GM19455 (cell line): ENCODE measurements around the gene MSRB3.
"Not testable (repeated sequence)": the region's sequence is repeated elsewhere in the genome, so short reads cannot be mapped to it uniquely, and the experiment has no call there.

Source experiments
- ATAC-seq: cut with Tn5 transposase; IDR thresholded peaks from one replicate; pipeline ENCODE4 v1.9.1; 2021; ENCODE audit not compliant: unreplicated experiment

Gene MSRB3

DNA sequence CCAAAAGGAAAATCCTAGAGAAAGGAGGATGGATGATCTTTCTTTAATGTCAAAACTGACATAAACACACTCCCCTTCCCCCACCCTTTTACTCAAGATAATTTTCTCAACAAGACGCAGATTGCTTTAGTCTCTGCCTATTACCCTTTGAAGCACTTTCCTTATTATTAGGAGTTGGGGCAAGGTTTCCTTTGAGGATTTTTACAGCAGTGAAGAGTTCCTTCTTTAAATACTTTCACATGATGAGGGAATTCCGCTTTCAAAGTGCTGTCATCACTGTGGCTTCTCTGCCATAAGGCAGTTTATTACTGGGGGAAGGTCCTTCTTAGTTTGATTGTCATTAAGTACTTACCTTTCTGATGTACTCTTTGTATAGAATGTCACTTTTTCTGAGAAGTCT lies 172.1 kb downstream of the MSRB3 start:
- ATAC-seq, result no peak

DNA sequence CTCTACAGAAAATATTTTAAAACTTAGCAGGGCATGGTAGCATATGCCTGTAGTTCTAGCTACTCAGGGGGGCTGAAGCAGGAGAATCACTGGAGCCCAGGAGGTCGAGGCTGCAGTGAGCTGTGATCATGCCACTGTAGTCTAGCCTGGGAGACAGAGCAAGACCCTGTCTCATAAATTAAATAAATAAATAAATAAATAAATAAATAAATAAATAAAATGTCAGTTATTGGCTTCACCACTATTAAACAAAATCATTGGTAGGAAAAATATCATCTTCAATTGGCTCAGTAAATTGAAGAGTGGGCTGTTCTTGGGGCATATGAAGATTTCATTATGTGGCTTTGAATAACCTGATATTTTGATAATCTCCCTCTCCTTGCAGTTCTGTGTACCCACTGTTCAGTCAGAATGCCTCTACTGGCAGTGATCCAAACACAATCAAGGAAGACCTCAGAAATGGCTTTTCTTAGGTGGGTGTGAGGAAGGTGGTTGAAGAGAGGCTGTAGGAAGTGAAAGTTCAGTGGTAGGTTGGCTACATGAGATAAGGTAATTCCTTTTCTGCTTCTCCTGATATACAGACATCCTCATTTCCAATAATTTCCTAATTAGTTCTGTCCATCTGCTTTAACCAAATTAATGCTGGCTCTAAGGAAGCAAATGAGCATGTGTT lies 175.8 kb downstream of the MSRB3 start:
- ATAC-seq, result no peak

DNA sequence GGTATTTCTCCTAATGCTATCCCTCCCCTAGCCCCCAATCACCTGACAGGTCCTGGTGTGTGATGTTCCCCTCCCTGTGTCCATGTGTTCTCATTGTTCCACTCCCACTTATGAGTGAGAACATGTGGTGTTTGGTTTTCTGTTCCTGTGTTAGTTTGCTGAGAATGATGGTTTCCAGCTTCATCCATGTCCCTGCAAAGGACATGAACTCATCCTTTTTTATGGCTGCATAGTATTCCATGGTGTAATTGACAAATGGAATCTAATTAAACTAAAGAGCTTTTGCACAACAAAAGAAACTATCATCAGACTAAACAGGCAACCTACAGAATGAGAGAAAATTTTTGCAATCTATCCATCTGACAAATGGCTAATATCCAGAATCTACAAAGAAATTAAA lies 178.9 kb downstream of the MSRB3 start:
- ATAC-seq, result not testable (repeated sequence)

DNA sequence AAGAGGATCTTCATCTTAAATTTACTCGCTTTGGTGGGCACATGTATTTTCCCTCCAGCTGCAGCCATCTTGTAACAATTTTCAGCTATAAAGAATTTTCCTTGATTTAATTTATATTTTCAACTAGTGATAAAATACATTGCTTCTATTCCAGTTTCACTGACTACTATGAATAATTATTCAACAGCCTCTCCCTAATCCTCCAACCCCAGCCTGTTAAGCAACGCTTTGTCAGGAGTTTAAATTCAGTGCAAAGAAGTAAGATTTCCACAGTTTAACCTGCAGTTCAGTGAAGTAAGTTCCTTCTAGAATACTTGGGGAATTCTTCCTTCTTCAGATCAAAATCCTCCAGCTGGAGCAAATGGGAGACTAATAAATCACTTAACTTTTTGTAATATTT lies 180.2 kb downstream of the MSRB3 start:
- ATAC-seq, result no peak

DNA sequence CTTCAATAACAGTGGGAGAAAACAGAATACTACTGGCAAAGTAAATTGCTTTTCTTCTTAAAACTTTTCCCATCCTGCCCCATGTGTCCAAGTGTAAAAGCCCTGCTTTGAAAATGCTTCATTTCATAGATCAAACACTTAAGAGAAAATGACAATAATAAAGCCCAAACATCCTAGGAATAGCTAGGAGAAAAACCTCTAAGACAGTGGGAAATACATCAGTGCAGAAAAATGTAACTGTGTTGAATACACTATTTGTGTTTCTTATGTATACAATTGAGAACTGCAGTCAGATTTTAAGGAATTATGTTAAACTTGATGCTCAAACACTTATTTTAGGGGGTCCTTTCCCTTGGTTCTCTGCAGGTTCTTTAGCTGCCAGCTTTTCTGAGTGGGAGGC lies 181.1 kb downstream of the MSRB3 start:
- no peak for ATAC-seq

DNA sequence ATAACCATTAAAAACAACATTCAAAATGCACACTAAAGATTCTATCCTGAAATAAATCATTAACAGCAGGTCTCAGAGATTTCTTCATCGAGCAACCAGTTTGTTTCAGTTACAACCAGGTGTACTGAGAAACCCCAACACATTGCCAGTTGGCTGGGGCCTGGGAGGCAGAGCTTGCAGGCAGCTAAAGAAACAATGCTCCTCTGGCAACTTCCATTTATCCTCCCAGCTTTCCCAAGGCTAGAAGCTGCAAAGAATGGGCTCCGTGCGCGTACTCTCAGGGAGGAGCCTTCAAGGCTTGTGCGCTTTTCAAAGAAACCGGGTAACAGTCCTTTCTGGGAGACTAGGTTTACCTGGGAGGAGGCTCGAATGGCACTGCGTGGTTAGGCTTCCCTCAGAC lies 181.6 kb downstream of the MSRB3 start:
- no peak for ATAC-seq

DNA sequence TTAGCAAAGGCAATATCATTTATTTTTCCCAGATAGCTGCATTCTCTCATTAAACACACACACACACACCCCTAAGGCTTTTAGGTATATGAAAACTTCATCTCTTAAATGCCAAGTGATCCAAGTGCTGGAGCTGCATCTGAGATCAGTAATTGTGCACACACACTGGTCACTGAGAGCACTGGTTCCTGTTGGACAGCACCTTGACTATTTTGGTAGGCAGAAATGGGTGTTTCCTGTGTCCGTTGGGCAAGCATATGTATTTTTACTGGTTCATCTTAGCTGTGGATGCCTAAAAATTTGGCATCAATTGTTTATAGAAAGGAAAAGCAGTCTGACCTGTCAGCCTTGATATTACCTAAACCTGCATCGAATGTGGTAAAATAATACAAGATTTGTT lies 182.5 kb downstream of the MSRB3 start:
- no peak for ATAC-seq

DNA sequence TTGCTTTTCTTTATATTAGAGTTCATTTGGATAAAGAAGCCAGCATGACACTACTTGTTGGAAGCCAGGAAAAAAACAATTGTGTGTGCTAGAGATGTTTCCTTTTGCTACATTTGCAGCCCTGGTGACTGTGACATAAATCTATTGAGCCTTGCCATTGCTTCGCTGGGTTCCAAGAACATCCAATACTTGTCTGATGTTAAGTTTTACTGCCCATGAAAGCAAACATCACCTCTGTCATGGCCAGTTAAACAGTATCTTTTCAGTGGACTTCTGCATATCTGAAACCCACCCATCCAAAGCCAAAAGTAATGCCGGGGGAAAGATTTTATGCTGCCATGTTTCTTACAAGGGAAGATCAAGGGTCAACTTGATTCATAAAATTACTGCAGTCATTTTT lies 184.0 kb downstream of the MSRB3 start:
- no peak for ATAC-seq

DNA sequence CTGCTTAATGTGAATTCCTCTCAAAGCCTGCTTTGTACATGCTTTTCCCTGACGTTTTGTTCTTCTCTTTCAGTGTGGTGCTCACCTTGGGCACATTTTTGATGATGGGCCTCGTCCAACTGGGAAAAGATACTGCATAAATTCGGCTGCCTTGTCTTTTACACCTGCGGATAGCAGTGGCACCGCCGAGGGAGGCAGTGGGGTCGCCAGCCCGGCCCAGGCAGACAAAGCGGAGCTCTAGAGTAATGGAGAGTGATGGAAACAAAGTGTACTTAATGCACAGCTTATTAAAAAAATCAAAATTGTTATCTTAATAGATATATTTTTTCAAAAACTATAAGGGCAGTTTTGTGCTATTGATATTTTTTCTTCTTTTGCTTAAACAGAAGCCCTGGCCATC lies 184.6 kb downstream of the MSRB3 start:
- ATAC-seq, result no peak

DNA sequence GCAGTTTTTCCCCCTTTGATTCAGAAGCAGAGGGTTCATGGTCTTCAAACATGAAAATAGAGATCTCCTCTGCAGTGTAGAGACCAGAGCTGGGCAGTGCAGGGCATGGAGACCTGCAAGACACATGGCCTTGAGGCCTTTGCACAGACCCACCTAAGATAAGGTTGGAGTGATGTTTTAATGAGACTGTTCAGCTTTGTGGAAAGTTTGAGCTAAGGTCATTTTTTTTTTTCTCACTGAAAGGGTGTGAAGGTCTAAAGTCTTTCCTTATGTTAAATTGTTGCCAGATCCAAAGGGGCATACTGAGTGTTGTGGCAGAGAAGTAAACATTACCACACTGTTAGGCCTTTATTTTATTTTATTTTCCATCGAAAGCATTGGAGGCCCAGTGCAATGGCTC lies 185.1 kb downstream of the MSRB3 start:
- no peak for ATAC-seq

DNA sequence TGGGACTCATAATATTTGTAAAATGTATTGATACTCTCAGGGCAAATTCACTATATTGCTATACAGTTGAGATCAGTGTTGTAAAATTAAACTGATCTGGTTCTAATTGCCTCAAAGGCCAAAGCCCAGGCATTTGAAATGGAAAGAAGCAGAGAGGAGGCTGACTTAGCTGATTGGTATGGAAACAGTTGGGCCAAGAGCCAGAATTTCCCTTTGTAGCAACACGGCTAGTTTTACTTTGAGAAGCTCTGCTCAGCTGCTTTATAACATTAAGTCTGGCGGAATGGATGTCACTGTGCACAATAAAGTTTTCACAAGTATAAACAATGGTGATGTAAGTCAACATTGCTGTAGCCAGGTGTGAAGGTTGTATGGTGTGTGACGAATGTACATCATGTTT lies 186.4 kb downstream of the MSRB3 start:
- ATAC-seq, result no peak

DNA sequence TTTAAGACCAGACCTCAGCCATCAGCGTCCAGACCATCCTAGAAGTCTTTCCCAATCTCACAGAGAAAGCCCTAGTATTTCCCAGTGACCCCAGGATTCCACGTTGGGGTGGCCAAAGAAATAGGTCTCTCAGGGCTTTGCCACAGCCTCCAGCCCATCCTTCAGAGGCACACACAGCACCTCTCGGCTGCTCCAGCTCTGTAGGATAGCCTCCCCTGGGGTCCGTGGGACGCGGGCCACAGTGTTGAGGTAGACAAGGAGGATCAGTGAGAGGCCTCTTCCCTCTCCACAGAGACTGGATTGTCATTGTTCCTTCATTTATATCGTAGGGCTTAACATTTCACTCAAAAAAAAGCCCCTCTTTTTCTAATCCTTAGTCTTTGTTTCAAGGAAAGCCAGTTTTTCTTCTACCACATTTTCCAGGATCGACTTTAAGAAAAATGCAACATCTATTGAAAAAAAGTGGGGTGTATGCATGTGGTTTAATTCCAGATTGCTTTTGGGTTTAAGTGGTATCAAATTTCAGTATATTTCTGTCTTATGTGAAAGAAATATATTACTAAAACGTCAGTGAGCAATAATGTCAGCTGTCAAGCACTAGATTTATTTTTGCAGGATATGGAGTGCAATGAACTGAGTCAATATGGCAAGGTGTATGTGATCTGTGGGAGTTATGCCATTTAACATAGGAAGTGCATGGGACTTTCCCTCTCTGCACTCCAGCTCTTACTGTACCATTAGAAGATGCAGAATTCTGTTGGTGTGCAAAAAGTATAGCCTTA lies 187.5 kb downstream of the MSRB3 start:
- no peak for ATAC-seq

DNA sequence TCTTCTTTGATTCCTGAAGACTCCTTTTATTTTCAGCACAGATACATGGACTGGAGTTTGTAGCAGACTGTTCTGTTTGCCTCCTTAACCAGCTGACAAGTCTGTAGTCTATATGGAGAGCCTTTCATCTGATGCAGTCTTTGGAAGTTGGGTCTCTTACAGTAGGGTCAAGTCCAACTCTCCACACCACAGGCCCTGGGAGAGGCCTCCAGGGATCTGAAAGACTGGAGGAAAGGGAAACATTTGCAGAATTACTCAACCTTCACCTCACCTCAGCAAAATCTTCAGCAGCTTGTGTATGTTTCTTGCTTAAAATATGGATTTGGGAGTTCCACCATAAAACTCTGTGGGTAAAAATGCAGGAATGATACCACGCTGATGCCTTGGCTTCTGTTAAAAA lies 188.4 kb downstream of the MSRB3 start:
- no peak for ATAC-seq

DNA sequence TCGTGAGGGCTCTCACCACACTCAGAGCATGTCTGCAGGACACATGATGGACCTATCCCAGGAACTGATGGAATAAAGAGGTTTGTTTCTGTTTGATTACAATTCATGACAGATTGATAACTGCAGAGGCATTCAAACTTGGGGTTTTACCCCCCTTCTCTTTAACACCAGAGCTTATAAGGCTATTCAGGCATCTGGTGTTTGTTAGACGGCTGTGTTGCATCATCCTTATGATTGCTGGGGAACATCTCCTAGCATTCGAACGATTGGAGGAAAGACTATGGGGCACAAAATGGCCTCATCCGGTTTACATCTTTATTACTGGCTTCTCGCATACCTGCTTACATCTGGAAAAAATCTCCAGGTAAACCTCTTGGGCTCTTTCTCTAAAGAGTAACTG lies 191.8 kb downstream of the MSRB3 start:
- no peak for ATAC-seq

DNA sequence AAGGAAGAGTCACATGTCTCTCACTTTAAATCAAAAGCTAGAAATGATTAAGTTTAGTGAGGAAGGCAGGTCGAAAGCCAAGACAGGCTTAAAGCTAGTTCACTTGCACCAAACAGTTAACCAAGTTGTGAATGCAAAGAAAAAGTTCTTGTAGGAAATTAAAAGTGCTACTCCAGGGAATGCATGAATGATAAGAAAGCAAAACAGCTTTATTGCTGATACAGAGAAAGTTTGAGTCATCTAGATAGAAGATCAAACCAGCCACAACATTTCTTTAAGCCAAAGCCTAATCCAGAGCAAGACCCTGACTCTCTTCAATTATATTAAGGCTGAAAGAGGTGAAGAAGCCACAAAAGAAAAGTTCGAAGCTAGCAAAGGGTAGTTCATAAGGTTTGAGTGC lies 193.6 kb downstream of the MSRB3 start:
- ATAC-seq, result no peak

DNA sequence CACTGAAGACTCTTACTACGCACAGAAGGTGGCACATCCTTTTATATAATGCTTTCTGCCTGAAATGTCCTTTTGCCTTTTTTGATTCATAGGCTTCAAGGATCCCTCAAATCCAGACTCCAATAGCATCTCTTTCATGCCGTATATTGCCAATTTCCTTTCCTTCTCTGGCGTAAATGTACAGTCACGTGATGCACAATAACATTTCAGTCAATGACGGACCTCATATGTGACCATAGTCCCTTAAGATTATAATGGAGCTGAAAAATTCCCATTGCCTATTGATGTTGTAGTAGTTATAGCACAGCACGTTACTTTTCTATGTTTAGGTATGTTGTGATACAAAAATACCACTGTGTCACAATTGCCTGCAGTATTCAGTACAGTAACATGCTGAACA lies 196.3 kb downstream of the MSRB3 start:
- ATAC-seq, result no peak

DNA sequence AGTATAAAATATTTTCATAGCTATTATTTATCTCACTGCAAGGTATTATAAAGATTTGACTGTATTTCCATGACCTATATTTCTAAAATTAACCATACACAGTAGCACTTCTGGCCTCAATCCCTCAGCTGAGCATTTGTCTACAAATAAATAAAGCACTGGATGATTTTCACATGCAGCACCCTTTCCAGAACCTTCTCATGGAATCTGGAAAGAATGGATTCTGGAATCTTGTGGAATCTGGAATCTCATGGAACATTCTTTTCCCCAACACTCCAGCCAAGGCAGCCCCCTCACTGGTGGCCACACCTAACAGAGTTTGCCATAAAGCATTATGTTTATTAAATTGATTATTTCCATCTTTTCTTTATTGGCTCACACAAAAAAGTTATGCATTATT lies 199.2 kb downstream of the MSRB3 start:
- no peak for ATAC-seq

DNA sequence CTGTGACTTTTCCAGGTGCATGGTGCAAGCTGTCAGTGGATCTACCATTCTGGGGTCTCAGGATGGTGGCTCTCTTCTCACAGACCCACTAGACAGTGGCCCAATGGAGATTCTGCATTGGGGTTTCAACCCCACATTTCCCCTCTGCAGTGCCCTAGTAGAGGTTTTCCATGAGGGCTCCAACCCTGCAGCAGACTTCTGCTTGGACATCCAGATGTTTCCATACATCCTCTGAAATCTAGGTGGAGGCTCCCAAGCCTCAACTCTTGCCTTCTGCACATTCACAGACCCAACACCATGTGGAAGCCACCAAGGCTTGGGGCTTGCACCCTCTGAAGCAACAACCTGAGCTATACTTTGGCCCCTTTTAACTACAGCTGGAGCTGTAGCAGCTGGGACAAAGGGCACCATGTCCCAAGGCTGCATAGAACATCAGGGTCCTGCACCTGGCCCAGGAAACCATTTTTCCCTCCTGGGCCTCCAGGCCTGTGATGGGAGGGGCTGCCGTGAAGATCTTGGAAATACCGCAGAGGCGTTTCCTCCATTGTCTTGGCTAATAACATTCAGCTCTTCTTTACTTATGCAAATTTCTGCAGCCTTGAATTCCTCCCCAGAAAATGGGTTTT lies 205.5 kb downstream of the MSRB3 start:
- ATAC-seq, result not testable (repeated sequence)

DNA sequence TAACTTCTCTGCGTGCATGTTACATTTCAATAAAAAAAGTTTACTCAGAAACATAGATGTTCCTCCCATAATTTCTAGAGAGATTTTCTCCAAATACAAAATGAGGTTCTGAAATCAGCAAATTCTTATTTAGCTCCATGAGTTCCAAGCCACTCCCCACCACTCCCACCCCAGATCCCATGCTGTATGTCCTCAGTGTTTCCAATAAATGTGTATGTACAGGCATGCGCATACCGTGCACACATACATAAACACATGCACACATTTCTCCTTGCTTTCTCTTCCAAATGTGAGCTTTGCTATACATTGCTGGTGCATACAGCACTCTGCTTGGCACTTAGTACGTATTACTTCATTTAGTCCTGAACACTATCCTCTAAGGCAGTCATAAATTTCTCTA lies 209.7 kb downstream of the MSRB3 start:
- ATAC-seq, result no peak

DNA sequence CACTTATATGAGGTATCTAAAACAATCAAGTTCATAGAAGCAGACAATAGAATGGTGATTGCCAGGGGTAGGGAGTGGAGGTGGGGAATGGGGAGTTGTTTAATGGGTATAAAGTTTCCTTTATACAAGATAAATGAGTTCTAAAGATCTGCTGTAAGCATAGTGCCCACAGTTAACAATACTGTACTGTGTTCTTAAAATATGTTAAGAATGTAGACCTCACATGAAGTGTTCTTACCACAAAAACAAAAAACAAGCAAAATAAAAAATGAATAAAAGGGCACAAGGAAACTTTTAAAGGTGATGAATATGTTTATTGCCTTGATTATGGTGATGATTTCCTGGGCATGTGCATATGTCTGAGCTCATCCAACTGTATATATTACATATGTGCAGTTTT lies 211.8 kb downstream of the MSRB3 start:
- no peak for ATAC-seq

DNA sequence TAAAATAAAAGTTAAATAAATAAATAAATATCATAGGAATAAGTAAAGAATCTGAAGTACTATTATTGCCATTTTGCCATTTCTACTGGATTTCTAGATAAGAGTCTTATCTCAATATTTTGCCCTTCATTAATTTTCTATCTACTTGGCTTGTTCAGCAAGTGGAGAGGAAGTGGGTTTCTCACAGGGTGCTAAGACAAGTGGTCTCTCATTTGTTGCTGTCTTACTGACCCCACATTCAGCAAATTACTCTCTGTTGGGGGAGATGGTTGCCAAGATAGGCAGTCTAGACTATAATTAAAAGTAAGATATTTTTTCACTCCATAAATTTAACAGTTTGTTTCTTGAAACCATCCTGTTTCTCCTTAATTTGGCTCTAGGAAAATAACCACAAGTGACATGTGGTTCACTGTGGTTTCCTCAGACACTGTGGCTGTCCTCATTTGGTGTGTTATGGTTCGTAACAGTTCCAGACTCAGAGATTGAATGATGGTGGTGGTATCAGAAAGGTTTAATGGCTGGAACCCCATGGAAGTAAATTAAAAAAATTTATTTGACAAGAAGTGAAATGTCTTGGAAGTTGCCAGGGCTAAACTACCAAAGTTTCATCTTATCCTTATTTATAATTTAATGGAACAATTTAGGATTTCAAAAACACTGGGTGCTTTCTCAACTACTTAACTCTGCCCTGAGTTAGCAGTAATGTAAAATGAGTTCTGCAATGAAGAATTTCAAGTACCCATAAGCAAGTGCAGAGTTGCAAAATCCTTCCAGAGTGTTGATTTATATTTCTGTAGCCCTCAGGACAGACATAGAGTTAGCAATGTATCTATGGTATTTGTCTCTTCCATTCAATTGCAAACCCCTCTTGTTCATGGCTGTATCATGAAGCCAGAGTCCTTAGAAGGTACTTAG lies 214.8 kb downstream of the MSRB3 start:
- no peak for ATAC-seq
